ENCODE measurements around the gene CAMTA1.

The CAMTA1 gene

GRCh38 chr1:6986281-6986680 lies 201.0 kb downstream of the CAMTA1 start:
- H3K4me3 ChIP-seq (ENCODE audit: low read depth, low read length), result no peak overlapping the region
- DNase-seq (ENCODE audit: low read depth), result no peak
- no peak for TF ChIP-seq CTCF (IDR thresholded peaks at IDR 0.05; ENCODE audit: low read depth, low read length, missing control alignments)

GRCh38 chr1:6987940-6988339 lies 202.7 kb downstream of the CAMTA1 start:
- no peak for DNase-seq (ENCODE audit: low read depth)
- no peak for TF ChIP-seq CTCF (IDR thresholded peaks at IDR 0.05; ENCODE audit: low read depth, low read length, missing control alignments)
- no peak overlapping the region for H3K4me3 ChIP-seq (ENCODE audit: low read depth, low read length)

GRCh38 chr1:6988796-6989195 lies 203.5 kb downstream of the CAMTA1 start:
- DNase-seq (ENCODE audit: low read depth), result no peak
- TF ChIP-seq CTCF (IDR thresholded peaks at IDR 0.05; ENCODE audit: low read depth, low read length, missing control alignments), result no peak

GRCh38 chr1:6989212-6990159 lies 204.2 kb downstream of the CAMTA1 start:
- H3K4me3 ChIP-seq (ENCODE audit: low read depth, low read length), result no peak overlapping the region
- no peak for TF ChIP-seq CTCF (IDR thresholded peaks at IDR 0.05; ENCODE audit: low read depth, low read length, missing control alignments)
- DNase-seq (ENCODE audit: low read depth), result no peak

More at GRCh38 chr1:6988796-6989195, 203.5 kb downstream of the CAMTA1 start:
- H3K4me3 ChIP-seq (ENCODE audit: low read depth, low read length), result no peak overlapping the region

- TF ChIP-seq CTCF (IDR thresholded peaks at IDR 0.05; ENCODE audit: low read depth, low read length, missing control alignments), result no peak
- H3K4me3 ChIP-seq (ENCODE audit: low read depth, low read length), result no peak overlapping the region
- DNase-seq (ENCODE audit: low read depth), result no peak
Observed at GRCh38 chr1:6991266-6991665, 206.0 kb downstream of the CAMTA1 start.

GRCh38 chr1:6995789-6996188 lies 210.5 kb downstream of the CAMTA1 start:
- DNase-seq (ENCODE audit: low read depth), result no peak
- no peak overlapping the region for H3K4me3 ChIP-seq (ENCODE audit: low read depth, low read length)
- TF ChIP-seq CTCF (IDR thresholded peaks at IDR 0.05; ENCODE audit: low read depth, low read length, missing control alignments), result no peak

- TF ChIP-seq CTCF (IDR thresholded peaks at IDR 0.05; ENCODE audit: low read depth, low read length, missing control alignments), result no peak
- H3K4me3 ChIP-seq (ENCODE audit: low read depth, low read length), result no peak overlapping the region
- DNase-seq (ENCODE audit: low read depth), result peak; percentile 8
Observed at GRCh38 chr1:6996371-6996770, 211.1 kb downstream of the CAMTA1 start.

All from GM12864 (cell line).